WTC11 (cell line): ENCODE results near the gene BMP4. TPM values are rescaled to one million over a fixed set of nuclear protein-coding genes. Genes with fewer than 3 reads are reported as not detected.

Experiments used
- ATAC-seq: fragments of 200-7000 bp; cut with Tn5 transposase; 2 replicates; pipeline ENCODE4 v1.10.0; 2021; ENCODE audit warnings: mild to moderate bottlenecking, moderate library complexity
- CTCF ChIA-PET: fragments of 300-600 bp; sonication (Branson Sonifier 250); formaldehyde crosslinking; loops from one replicate; lab custom pipeline; 2021; ENCODE audit warnings: antibody characterized with exemption; lab: Charles Lee
- POLR2A ChIA-PET: fragments of 350-600 bp; sonication (Branson Sonifier 250); formaldehyde crosslinking; loops from one replicate; lab custom pipeline; 2021; ENCODE audit warnings: antibody characterized with exemption; lab: Charles Lee
- DNase-seq: peaks from one replicate; pipeline ENCODE4 v3.0.0; 2021; ENCODE audit warnings: low spot score
- H3K27ac Mint-ChIP-seq: 2 replicates; pipeline ENCODE4 v1.8.0; 2021; ENCODE audit warnings: mixed read lengths
- H3K27me3 Mint-ChIP-seq: 2 replicates; pipeline ENCODE4 v1.8.0; 2021; ENCODE audit warnings: low read depth, mild to moderate bottlenecking, moderate library complexity, mixed read lengths
- H3K36me3 Mint-ChIP-seq: 2 replicates; pipeline ENCODE4 v1.8.0; 2021; ENCODE audit warnings: mixed read lengths
- H3K4me1 Mint-ChIP-seq: 2 replicates; pipeline ENCODE4 v1.8.0; 2022; ENCODE audit warnings: mixed read lengths
- H3K4me3 Mint-ChIP-seq: 2 replicates; pipeline ENCODE4 v1.8.0; 2021; ENCODE audit warnings: mild to moderate bottlenecking, moderate library complexity, mixed read lengths
- H3K9me3 Mint-ChIP-seq: 2 replicates; pipeline ENCODE4 v1.8.0; 2021; ENCODE audit warnings: mixed read lengths
- ATF3 ChIP-seq: sonication (generic); formaldehyde crosslinking; conservative IDR thresholded peaks from 2 replicates; pipeline ENCODE4 v1.8.1; 2022; ENCODE audit warnings: mild to moderate bottlenecking, missing genetic modification reagents
- ATF6 ChIP-seq: sonication (generic); formaldehyde crosslinking; IDR thresholded peaks from 2 replicates; pipeline ENCODE4 v1.8.1; 2023; ENCODE audit warnings: mild to moderate bottlenecking, missing genetic modification reagents
- FOXK1 ChIP-seq: sonication (generic); formaldehyde crosslinking; IDR thresholded peaks from 2 replicates; pipeline ENCODE4 v1.8.0; 2022; ENCODE audit warnings: mild to moderate bottlenecking, moderate library complexity, missing genetic modification reagents
- GTF2I ChIP-seq: fragments of 250-450 bp; sonication (Bioruptor Pico); conservative IDR thresholded peaks from 2 replicates; pipeline ENCODE4 v1.4.0; 2021; ENCODE audit warnings: mild to moderate bottlenecking
- NFE2L1 ChIP-seq: sonication (generic); formaldehyde crosslinking; IDR thresholded peaks from 2 replicates; pipeline ENCODE4 v1.8.1; 2023; ENCODE audit warnings: missing genetic modification reagents
- PRDM15 ChIP-seq: sonication (generic); formaldehyde crosslinking; IDR thresholded peaks from 2 replicates; pipeline ENCODE4 v1.8.0; 2022; ENCODE audit warnings: missing genetic modification reagents
- PREB ChIP-seq: sonication (generic); formaldehyde crosslinking; IDR thresholded peaks from 2 replicates; pipeline ENCODE4 v1.8.1; 2022; ENCODE audit warnings: mild to moderate bottlenecking, missing genetic modification reagents, moderate library complexity, borderline replicate concordance
- RELA ChIP-seq: sonication (generic); formaldehyde crosslinking; IDR thresholded peaks from 2 replicates; pipeline ENCODE4 v1.8.1; 2022; ENCODE audit warnings: missing genetic modification reagents, mild to moderate bottlenecking, borderline replicate concordance
- ZNF281 ChIP-seq: sonication (generic); formaldehyde crosslinking; IDR thresholded peaks from 2 replicates; pipeline ENCODE4 v1.8.0; 2023; ENCODE audit warnings: mild to moderate bottlenecking, missing genetic modification reagents
- ZNF416 ChIP-seq: fragments of 250-450 bp; sonication (Bioruptor Pico); IDR thresholded peaks from 2 replicates; pipeline ENCODE4 v1.9.0; 2021; ENCODE audit warnings: mild to moderate bottlenecking, inconsistent platforms
- ZSCAN18 ChIP-seq: fragments of 250-450 bp; sonication (Bioruptor Pico); IDR thresholded peaks from 2 replicates; pipeline ENCODE4 v2.1.2; 2022; ENCODE audit warnings: mild to moderate bottlenecking, moderate library complexity
- total RNA-seq: library from RNA; stranded (reverse); gene quantifications from 3 replicates; pipeline ENCODE4 v1.2.3, GENCODE V29; 2021

BMP4 gene
- total RNA-seq, 1 experiment from 2014 or later = 7.8 TPM

GRCh38 chr14:53950031-53950793 lies 6.4 kb downstream of the BMP4 start (continued):
- TF ChIP-seq PREB (CRISPR knock-in tag) (no peak), ZNF416 (CRISPR knock-in tag) (no peak), ZSCAN18 (no peak), FOXK1 (CRISPR knock-in tag) (no peak), NFE2L1 (CRISPR knock-in tag) (no peak), ATF3 (CRISPR knock-in tag) (no peak)

GRCh38 chr14:53949201-53949600 lies 7.4 kb downstream of the BMP4 start:
- Mint-ChIP-seq H3K36me3 (peaks cover 20% of the 10 kb centered on the region), H3K27me3 (peaks cover 88% of the 10 kb centered on the region), H3K27ac (no peak overlapping the region), H3K9me3 (no peaks in the 10 kb centered on the region), H3K4me1 (peaks cover 70% of the 10 kb centered on the region), H3K4me3 (no peak overlapping the region)
- ChIA-PET POLR2A (no interaction called here), CTCF (no interaction called here)
- ATAC-seq (no peak), DNase-seq (no peak)
- TF ChIP-seq PRDM15 (CRISPR knock-in tag) (no peak), ATF6 (CRISPR knock-in tag) (no peak), RELA (CRISPR knock-in tag) (no peak), ZSCAN18 (no peak), ZNF281 (CRISPR knock-in tag) (no peak), GTF2I (CRISPR knock-in tag) (no peak)
